HG03575 (cell line): Measurements from ENCODE around the gene AQP5.
"Not testable (repeated sequence)": the region's sequence is repeated elsewhere in the genome, so short reads cannot be mapped to it uniquely, and the experiment has no call there.

ENCODE experiments used
- ATAC-seq: cut with Tn5 transposase; IDR thresholded peaks from one replicate; pipeline ENCODE4 v1.9.1; 2021; ENCODE audit not compliant: unreplicated experiment, insufficient number of reproducible peaks, low FRiP score; ENCODE audit errors: extremely low read depth

The AQP5 gene

DNA sequence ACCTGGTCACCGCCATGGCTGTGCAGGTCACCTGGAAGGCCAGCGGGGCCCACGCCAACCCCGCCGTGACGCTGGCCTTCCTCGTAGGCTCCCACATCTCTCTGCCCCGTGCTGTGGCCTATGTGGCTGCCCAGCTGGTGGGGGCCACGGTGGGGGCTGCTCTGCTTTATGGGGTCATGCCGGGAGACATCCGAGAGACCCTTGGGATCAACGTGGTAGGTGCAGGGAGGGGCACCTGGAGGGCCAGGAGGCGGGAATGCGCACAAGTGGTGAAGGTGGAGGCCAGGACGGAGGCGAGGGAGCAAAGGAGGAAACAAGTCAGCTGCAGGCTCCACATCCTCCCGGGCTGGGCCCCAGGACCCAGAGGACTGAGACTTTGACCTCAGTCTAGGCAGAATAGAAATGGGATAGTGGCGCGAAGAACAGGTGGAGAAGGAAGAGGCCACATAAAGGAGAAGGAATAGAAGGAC is 11.7 kb downstream of the AQP5 start:
- no peak for ATAC-seq

DNA sequence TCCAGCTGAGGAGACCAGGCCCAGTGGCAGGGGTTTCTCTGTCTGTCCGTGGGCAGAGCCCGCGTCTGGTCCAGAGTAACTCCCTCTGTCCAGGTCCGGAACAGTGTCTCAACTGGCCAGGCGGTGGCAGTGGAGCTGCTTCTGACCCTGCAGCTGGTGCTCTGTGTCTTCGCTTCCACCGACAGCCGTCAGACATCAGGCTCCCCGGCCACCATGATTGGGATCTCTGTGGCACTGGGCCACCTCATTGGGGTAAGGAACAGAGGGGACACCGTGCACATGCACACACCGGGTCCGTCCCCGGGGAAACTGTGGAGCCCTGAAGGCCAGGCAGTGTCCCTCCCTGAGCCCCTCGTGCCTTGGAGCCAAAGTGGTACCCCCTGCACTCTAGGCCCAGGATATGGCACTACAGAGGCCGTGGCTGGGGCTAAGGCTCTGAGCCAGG is 12.6 kb downstream of the AQP5 start:
- no peak for ATAC-seq

DNA sequence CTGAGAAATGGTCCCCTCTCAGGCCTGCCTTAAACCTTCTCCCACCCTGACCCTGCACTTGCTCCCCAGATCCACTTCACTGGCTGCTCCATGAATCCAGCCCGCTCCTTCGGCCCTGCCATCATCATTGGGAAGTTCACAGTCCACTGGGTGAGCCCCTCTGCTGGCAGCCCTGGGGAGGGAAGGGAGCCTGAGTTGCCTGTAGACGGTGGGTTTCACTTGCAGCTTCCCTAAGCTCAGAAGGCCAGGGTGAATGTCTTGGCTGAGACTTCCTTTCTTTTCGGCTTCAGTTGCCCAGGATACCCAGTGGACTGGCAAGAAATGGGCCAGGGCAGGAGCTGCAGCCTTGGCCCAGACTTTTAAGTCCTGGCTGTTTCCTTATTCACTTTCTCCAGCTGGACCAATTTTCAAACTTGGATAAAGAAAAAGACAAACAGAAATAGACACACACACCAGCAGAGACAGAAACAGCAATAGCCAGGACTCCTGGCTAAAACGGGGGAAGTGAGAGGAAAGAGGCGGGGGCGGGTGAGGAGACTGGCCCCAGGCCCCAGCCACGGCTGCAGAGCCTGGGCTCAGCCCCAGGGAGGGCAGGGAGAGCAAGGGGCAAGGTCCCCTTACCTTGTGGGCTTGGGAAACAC is 13.1 kb downstream of the AQP5 start:
- ATAC-seq = no peak

DNA sequence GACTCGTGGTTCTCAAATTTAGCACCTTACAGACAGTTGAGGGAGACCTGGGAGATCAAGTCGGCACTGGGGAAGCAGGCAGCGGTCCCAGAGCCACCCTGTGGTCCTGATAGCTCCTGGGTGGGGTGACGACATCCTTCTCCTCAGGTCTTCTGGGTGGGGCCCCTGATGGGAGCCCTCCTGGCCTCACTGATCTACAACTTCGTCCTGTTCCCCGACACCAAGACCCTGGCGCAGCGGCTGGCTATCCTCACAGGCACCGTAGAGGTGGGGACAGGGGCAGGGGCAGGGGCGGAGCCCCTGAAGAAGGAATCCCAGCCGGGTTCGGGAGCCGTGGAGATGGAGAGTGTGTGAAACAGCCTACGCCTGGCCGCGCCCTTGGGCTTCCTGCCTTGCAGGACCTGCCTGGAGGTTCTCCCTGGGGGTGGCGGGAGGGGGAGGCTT is 13.7 kb downstream of the AQP5 start:
- ATAC-seq = no peak

DNA sequence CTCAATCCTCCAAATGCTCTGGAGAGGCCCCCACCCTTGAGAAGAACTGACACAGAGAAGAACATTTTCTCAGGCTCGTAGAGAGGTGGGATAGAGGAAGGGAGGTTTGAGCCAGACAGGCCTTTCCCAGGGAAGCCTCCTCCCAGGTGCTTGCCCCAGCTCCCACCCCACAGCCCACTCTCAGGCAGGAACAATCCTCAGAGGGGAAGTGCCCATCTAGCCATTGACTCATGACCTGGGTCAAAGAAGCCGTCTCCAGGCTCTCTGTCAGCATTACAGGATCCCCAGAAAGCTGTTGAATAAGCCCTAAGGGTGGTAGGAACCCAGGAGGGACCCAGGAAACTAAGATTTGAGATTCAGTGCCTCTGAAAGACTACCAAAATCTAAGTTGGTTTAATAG is 14.9 kb downstream of the AQP5 start:
- no peak for ATAC-seq

DNA sequence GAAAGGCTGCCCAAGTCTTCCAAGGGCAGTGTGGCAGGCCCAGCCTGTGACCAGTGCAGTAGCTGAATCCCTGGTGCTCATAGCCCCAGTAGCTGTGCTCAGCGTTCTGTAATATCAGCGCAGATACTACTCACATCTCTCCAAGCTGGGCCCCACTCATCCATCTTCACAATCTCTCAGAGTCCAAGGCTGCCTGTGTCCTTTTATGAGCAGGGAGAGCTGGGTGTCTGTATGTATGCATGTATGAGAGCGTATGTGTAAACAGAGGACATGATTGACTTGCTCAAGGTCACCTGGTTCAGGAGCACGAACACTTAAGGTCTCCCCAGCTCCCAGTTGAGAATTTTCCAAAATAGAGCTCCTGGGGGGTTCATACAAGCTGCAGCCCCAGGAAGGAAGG is 16.5 kb downstream of the AQP5 start:
- ATAC-seq = no peak

DNA sequence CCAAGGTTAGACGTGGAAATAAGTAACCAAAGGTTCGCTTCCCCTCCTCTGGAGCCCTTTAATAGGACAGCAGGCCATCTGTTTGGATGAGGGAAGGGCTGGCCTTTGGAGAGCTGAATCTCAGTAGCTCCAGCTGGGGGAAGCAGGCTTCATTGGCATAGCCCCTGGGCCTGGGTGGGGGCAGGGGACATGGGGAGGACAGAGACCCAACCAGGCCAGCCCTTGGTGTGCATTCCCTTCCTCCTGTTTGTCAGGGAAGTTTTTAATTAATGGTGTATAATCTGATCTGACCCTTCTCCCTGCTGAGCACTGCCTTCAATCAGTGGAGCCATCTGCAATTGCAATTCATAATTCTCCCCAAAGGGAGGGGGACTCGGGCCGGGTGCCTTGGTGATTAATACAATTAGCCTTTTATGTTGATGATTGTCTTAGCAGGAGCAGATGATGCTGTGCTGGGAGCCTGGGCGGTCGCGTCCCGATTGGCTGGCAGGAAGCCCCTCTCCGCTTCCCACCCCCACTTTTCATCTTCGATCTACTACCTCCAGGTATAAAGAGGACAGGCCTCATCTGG is 17.4 kb downstream of the AQP5 start:
- no peak for ATAC-seq

DNA sequence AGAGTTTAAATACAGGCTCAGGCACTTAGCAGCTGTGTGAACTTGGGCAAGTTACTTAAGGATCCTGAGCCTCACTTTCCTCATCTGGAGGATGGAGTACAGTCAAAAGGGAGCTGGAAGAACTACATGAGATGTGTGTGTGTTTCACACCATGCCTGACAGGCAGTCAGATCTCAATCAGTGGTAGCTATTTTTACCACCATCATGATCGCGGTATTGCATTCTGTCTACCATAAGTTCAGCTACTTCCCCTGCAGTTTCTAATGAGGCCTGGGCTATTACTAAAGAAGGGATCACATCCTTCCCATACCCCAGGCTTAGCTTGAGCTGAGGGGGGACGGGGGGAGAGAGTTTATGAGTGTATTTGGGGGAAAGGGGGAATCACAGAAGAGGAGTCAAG is 18.1 kb downstream of the AQP5 start:
- no peak for ATAC-seq

DNA sequence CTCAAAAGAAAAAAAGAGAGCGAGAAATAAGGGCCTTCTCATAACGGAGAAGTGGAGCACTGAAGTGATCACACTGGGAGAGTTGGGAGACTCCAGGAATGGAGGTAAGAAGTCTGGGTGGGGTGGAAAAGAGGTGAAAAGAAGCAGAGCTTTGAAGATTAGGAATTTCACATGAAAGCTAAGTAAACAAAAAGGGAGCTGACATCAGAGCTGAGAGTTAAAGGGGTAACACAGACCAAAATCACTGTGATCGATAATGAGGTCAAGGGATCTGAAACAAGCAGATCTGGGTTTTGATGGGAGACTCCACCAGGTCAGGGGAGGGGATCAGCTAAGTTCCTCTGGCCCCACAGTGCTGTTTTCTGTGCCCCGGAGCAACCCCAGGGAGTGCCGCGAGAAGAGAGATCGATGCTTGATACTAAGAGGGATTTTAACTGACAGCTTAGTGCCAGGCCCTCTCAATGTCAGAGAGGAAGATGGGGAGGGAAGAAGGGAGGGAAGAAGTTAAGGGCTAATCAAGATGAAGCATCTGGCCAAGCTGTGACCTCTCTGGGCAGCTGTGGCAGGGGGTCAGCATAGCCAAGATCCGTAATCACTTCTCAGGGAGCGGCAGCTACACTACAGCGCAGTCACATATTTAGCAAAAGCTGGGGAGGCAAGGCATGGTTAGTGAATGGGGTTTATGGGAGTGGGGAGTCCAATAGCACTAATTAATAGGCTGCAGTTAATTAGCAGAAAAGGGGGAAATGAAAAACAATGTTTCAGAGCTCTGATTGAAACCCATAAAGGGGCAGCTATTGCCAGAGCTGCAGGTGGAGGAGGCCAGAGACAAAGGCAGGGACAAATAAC is 19.1 kb downstream of the AQP5 start:
- no peak for ATAC-seq

DNA sequence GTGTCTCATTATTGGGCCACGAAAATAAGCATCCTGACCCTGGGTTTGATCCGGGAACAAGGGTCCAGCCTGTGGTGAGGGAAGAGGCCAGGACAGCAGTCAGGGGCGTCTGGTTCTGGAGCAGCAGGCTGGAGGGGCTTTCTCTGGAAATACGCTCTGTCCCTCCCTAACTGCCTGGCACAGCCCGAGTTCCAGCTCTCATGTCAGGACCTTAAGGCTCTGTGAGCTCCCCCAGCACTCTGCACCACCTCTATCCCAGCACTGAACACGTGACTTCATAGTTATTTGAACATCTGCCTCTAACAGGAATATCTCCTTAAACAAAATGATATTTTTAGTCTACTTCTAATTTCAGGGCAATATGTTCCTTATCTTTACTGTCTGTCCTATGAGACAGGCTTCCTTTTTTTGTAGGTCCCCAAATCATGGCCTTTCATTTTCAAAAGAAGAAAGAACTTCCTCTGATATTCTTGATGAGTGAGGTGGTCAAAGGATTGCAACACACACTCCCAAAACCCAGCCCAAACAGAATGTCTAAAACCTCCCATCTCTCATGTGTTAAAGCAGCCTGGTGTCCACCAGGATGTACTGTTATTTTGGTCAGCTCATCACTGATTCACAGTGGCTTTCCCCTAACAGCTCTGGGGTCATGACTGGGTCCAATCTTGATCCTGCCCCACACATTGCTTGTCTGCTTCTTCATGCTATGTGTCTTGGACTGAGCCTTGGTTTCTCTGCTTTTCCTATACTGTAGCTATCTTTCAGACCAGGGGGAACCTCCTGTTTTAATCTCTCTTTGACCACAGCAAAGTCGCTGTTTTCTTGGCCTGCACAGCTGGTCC is 20.8 kb downstream of the AQP5 start:
- ATAC-seq = no peak

DNA sequence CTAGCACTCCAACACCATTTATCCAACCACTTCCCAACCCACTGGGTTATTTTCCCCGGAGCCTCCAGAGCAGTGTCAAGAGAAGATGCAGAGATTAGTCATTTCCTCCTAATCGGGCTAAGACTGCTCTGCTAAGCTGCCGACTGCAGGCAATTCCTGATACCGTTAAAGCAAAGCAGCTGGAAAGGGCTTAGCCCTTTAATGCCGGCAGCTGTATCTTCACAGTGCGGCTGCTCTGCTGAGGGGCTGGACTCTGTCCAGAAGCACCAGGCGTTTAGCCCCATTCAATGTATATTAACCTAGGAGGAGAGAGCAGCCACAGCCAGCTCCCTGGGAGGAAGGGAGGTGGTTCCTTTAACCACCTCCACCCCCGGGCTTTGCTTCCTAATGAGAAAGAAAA is 22.2 kb downstream of the AQP5 start:
- no peak for ATAC-seq

DNA sequence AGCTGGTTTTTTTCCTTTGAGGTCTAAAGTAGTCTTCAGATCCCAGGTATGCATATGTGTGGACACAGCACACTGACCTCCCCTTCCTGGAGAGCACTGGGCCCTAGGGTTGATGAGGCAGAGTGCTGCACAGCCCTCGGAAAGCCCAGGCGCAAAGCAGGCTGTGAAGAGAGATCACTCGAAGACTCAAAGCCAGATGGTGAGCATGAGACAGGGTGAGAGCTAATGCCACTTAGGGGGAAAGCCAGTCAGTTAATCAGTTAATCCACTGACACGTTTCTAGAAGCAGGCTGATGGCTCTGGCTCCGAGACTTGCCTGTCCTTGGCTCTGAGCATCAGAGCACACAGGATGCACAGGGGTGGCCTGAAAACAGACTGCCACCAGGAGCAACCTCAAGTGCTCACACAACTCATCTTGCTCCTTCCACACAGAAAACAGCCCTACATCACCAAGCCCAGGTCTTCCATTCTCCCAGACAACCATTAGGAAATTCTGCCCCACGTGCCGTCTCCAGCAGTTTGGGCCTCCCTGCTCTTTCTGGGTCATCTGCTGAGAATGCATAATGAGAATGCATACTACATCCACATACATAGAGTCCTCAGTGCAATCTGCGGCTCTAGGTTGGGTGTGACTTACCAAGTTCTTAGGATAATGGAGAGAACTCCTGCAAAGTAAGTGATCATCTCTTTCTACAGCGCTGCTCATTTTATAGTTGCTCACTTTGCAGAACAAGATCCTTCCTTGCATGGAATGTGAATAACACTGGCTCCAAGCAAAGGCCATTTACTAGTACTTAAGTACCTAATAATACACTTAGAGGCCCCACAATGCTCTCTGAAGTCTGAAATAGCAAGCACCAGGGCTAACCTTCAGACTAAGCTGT is 23.0 kb downstream of the AQP5 start:
- no peak for ATAC-seq

DNA sequence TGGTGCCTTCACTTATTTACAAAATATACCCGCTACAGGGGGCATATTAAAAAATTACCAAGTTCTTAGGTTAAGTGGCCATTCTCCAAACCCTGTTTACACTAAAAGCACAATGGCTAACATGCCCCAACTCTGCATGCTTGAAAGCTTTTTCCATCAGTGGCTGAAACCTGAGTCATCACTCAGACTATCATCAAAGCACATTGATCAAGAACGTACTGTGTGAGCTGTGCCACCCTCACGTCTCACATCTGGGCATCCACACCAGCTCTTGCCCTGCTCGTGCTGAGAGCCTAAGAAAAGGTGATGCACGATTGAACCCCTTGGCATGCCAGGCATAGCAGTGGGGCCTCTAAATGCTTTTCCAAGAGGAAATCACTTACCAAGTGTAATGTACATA is 24.3 kb downstream of the AQP5 start:
- ATAC-seq = no peak

DNA sequence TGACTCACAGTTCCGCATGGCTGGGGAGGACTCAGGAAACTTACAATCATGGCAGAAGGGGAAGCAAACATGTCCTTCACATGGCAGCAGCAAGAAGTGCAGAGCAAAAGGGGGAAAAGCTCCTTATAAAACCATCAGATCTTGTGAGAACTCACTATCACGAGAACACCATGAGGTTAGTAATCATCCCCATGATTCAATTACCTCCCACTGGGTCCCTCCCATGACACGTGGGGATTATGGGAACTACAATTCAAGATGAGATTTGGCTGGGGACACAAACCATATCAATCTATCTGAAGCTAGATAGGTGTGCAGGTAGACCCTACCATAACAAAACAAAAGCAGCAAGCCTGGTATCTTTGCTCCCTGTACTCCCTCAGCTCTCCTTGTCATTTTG is 24.8 kb downstream of the AQP5 start:
- ATAC-seq = not testable (repeated sequence)

DNA sequence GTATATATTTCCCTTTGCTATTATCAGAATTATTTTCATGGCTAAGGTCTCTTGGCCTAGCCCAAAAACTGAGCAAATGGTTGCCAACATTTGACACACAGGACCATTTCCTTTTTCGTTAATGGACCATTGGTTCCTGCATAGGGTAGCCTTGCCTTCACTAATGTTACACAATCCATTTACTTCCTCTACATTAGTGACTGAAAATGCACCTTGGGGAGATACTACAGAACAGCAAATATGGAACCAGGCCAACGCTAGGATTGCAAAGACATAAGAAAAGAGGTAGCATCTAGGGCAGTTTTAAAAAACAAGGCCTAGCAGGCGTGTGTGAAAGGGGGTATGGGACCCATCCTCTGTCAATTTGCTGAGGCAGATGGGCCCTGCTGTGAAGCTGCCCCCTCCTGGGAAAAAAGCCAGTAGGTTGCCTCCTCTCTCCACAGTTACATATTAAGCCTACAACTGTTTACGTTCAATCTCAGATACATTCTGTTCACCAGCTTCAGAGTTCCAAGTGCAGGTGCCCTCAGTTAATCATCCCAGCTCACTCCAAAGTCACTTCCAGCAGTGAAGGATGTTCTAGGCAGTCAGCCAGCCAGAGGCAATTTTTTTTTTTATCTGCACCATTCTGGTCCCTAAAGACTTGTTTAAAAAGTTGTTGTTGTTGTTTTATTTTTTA is 26.1 kb downstream of the AQP5 start:
- ATAC-seq = no peak

DNA sequence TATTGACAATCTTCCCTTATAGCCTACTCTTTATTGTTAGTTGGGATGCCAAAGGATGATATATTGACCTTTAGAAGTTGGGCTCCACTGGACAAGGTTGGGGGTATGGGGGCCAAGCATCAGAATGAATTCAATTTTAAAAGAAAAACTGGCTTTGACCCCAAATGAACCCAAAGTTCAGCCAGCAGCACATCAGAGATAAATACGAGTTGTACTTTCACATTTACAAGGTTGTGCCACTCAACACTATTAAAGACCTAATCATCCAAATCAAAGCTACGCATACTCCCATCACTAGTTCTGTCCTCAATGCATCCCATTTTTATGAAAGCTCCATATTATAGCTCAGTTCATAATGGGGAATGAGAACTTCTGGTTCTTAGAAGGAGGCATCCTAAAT is 27.7 kb downstream of the AQP5 start:
- ATAC-seq = not testable (repeated sequence)

DNA sequence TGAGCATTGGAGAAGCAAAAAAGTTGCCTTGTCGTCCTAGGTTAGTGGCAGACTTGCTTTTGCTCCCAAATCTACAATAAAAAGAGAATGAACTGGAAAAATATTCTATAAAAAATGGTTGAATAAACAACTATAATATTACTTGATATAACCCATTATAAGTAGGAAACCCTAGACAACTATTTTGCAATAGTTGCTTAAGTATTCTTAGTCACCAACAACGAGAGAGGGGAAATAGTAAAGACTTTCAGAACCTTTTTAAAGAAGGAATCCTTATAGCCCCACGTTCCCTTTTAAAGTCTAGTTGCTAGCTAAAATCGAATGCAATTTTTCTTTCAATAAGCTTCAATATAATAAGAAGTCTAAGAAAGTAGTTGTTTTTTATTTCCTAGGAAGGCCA is 28.6 kb downstream of the AQP5 start:
- no peak for ATAC-seq

DNA sequence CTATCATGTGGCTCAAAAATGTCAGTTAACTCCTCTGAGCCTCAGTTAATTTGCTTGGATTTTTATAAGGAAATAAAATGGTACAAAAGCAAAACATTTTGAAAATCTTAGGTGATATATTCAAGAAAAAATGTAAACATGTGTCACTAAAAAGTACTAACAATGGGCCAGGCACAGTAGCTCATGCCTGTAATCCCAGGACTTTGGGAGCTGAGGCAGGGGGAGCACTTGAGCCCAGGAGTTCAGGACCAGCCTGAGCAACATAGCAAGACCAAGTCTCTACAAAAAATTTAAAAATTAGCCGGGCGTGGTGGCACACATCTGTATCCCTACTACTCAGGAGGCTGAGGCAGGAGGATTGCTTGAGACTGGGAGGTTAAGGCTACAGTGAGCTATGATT is 36.8 kb downstream of the AQP5 start:
- ATAC-seq = no peak
